GM18873 (cell line): ENCODE measurements around the gene NFATC1.
A peak's percentile ranks its signal among the peaks of the same experiment; 100 is the strongest.

Source experiments
- ATAC-seq: cut with Tn5 transposase; IDR thresholded peaks from one replicate; pipeline ENCODE4 v1.9.1; 2021; ENCODE audit warnings: mild to moderate bottlenecking, moderate library complexity, moderate number of reproducible peaks; ENCODE audit not compliant: unreplicated experiment, low FRiP score

The NFATC1 gene

GRCh38 chr18:79402977-79403722, 7.4 kb downstream of the NFATC1 start:
- no peak for ATAC-seq

GRCh38 chr18:79403723-79404566, 8.2 kb downstream of the NFATC1 start:
- no peak for ATAC-seq

GRCh38 chr18:79404567-79404910, 8.8 kb downstream of the NFATC1 start:
- ATAC-seq = no peak

GRCh38 chr18:79405019-79405780, 9.5 kb downstream of the NFATC1 start:
- no peak for ATAC-seq

- peak; percentile 59 for ATAC-seq
Measured at GRCh38 chr18:79405781-79406575, 10.2 kb downstream of the NFATC1 start.

- no peak for ATAC-seq
Measured at GRCh38 chr18:79406708-79407107, 11.0 kb downstream of the NFATC1 start.

GRCh38 chr18:79409313-79409712, 13.6 kb downstream of the NFATC1 start:
- ATAC-seq = no peak

GRCh38 chr18:79410171-79410641, 14.5 kb downstream of the NFATC1 start:
- no peak for ATAC-seq

- ATAC-seq = no peak
Measured at GRCh38 chr18:79410731-79411613, 15.2 kb downstream of the NFATC1 start.

- no peak for ATAC-seq
Measured at GRCh38 chr18:79411614-79412526, 16.1 kb downstream of the NFATC1 start.

GRCh38 chr18:79413025-79413424, 17.3 kb downstream of the NFATC1 start:
- no peak for ATAC-seq

- no peak for ATAC-seq
Measured at GRCh38 chr18:79413426-79413825, 17.7 kb downstream of the NFATC1 start.

- ATAC-seq = no peak
Measured at GRCh38 chr18:79413901-79414300, 18.2 kb downstream of the NFATC1 start.

GRCh38 chr18:79416022-79416676, 20.4 kb downstream of the NFATC1 start:
- no peak for ATAC-seq

- ATAC-seq = no peak
Measured at GRCh38 chr18:79416677-79417052, 20.9 kb downstream of the NFATC1 start.

- no peak for ATAC-seq
Measured at GRCh38 chr18:79418236-79418635, 22.5 kb downstream of the NFATC1 start.

GRCh38 chr18:79418642-79419041, 22.9 kb downstream of the NFATC1 start:
- no peak for ATAC-seq
